HG02870 (cell line): ENCODE data around the gene CDYL2.

Experiments used
- ATAC-seq: cut with Tn5 transposase; IDR thresholded peaks from one replicate; pipeline ENCODE4 v1.9.1; 2021; ENCODE audit warnings: mild to moderate bottlenecking, moderate library complexity; ENCODE audit not compliant: unreplicated experiment

Gene CDYL2

DNA sequence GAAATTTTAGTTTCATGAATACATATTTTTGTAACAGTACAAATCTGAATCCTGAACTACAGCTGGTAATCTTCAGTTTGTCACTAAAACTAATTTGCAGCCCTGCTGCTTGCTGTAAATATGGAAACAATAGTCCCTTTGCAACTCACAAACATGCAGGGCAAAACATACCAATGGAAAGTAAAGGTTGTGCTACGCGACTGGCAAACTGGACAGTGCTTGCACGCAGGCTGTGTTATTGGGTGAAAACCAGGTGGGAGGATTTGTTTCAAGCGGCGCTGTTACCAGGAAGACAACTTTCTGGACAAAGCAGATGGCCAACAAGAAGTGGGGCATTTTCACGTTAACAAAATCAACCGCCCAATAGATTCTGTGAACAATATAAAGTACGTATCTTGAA, 93.5 kb downstream of the CDYL2 start:
- peak; percentile 76 for ATAC-seq

DNA sequence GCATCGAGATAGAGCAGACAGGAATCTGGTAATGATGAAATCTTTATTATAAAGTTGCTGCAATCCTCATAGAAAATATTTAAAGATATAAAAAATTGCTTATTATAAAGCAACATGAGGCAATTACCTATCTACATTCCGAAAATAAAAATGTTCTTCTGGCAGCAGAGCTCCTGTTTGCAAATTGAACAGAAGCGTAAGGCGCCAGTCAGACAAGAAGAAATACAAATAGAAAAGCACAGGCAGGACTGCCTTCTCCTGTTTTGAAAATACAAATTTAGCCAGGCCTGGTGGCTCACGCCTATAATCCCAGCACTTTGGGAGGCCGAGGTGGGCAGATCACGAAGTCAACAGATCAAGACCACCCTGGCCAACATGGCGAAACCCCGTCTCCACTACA, 95.6 kb downstream of the CDYL2 start:
- ATAC-seq = no peak

DNA sequence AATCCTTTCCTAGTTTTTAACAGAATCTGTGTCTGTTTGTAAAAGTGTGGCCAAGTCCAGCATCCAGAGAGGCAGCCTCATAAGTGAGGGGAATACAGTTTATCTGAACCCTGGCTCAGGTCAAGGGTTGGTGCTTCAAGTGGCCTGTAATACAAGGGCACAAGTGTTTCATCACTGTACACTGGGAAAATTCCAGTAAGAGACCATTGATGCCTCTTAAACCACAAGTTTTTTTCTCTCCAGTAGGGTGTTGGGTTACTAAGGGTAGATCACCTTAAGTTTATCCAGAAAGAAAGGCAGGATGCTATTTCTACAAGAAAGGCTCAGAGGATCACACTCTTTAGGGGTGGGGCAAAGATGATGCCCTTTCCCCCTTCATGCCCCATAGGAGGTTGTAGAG, 96.7 kb downstream of the CDYL2 start:
- no peak for ATAC-seq

DNA sequence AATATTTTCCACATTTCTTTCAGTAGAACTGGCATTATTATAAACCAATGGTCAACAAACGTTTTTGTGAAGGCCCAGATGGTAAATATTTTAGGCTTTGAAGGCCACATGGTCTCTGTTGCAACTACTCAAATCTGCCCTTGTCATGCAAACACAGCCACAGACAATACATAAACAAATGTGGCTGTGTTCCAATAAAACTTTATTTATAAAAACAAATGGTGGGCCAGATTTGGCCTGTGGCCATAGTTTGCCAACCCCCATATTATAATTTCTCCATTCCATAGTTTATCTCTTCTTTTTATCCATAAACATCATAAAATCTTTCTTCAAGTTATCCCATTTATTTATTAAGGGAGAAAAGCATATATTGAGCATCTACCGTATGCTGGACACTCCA, 98.8 kb downstream of the CDYL2 start:
- no peak for ATAC-seq

- ATAC-seq = no peak
Measured at GRCh38 chr16:80704751-80705505, 99.5 kb downstream of the CDYL2 start.

DNA sequence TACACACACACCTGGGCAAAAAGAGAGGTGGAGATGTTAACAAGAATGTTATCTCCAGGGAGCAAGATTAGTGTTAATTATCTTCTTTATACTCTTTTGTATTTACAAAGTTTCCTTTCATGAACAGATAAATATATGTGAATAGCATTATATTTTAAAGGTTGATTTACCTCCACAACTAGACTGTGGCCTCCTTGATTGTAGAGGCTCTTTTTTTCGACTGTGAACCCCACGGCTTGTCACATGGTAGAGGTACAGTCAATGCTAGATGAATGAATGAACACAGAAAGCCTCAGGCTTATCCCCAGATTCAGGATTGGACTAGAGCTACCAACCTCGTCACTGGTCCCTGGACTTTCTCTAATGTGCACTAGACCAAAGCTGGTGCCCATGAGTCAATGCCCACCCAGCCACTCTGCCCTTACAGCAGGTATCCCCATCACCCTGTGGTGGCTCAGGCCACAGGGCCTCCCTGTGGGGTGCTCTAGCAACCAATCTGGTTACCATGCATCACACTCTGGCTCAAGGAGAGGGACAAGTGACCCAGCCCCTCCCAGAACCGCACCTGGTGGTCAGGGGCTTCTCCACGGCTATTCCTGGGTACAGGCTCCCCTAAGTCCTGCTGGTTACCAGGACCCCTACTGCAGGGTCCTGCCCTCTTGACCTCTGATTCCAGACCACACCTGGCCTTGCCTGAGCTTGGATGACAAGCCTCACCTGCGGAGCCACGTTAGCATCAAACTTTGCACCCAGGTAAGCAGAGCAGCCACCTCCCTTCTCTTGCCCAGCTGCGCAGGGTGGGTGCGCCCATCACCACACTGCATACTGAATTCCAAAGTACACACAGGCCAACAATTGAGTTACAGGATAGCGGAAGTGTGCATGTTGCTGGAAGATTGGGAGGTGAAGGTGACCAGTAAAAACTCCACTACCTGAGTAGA, 101.0 kb downstream of the CDYL2 start:
- no peak for ATAC-seq

DNA sequence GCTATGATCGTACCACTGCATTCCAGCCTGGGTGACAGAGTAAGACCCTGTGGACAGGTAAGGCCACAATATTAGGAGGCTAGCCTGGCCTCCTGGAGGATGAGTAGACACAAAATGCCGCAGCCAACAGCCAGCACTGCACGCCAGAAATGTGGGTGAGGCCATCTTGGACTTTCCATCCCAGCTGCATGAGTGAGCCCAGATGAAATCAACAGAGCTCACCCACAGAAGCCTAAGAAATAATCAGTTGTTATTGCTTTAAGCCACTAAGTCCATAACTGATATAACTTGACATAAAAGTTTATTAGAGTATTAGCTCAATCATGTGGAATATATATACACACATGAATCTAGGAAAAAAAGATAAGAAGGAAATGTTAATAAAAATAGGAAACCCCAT, 101.7 kb downstream of the CDYL2 start:
- ATAC-seq = no peak

DNA sequence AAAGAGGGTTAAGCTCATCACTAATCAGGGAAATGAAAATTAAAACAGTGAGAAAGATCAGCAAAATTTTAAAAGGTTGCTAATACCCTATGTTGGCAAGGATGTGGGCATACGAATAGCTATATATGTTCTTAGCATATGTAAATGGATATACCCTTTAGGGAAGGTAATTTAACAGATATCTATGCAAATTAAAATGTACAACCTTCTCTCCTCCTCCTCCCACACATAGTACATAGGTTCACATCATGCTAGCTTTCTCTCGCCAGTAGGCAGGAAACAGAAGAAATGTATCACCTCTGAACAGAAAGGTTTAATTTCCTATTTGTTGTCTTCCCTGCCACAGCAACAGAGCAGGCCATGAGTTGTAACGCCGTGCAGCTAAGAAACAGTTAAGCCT, 103.8 kb downstream of the CDYL2 start:
- ATAC-seq = no peak

GRCh38 chr16:80695020-80695419, 109.4 kb downstream of the CDYL2 start:
- peak; percentile 42 for ATAC-seq

DNA sequence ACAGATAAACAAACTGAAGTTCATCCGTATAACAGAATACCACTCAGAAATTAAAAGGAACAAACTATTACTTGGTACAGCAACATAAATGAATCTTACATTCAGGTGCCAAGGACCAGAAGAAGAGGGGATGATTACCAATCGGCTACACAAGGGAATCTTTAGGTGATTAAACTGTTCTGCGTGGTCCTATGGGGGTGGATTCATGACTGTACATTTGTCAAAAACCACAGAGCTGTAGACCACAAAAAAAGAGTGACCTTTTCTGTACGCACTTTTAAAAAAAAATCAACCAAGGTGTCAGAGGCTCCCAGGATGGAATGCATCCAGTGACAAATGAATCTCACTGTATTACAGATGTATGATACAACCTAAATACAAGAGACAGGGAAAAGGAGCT, 110.8 kb downstream of the CDYL2 start:
- ATAC-seq = no peak

DNA sequence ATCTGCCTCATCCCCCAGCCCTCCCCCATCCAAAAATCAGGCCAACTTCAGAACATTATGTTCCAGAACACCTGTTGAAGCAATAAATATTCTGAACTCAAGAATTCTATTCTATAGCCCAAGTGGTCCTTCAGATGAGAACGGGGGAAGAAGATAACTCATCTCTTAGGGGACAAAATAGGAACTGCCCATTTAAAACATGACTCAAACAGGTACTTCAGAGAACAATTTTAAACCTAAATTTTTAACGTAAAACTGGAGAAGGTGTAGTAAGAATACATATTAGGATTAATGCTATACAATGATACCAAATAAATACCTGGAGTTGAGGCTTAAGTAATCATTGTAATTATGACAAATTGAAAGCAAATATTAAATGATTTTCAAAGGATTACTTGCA, 112.1 kb downstream of the CDYL2 start:
- no peak for ATAC-seq

DNA sequence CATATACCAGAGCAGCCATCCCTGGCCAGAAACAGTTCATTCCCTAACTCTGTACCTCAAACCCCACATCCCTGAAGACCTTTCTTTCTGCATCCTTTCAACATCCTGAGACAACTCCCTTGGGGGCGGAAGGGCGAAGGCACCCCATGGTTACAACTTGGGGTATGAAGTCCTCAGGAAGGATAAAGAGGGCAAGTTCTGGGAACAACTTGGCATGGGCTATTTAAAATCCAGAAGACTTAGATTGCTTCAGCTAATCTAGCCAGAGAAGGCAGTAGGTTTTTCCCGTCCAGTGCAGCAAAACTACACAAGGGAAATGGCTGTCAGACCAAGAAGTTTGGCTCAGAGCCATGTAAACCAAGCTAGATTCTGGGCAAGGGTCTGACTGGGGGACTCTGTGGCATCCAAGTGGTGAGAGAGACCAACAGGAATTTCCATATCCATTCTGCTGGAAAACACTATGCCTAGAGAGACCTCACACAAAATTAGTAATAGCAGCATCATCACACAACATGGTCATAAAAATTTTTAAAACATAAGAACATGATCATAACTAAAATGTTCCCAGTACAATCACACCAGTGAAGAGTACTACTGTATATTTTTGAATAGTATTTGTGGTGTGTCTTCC, 113.2 kb downstream of the CDYL2 start:
- ATAC-seq = no peak

GRCh38 chr16:80689487-80689886, 114.9 kb downstream of the CDYL2 start:
- no peak for ATAC-seq

DNA sequence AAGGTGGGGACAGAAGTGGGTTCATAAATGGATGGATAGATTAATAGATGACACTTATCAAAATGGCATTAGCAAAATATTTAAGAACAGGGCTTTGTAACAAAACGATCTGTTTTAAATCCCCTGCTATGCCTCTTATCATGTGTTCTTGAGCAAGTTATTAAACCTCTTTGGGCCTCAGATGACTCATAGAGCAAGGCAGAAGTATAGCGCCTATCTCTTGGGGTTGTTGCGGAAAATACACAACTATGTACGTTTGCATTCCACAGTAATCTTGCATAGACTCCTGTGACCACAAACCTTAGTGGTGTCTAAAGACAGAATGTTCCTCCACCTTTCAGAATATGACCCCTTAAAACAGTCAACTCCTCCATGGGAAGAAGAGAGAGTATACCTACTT, 116.8 kb downstream of the CDYL2 start:
- ATAC-seq = no peak

GRCh38 chr16:80684906-80685305, 119.5 kb downstream of the CDYL2 start:
- ATAC-seq = no peak

DNA sequence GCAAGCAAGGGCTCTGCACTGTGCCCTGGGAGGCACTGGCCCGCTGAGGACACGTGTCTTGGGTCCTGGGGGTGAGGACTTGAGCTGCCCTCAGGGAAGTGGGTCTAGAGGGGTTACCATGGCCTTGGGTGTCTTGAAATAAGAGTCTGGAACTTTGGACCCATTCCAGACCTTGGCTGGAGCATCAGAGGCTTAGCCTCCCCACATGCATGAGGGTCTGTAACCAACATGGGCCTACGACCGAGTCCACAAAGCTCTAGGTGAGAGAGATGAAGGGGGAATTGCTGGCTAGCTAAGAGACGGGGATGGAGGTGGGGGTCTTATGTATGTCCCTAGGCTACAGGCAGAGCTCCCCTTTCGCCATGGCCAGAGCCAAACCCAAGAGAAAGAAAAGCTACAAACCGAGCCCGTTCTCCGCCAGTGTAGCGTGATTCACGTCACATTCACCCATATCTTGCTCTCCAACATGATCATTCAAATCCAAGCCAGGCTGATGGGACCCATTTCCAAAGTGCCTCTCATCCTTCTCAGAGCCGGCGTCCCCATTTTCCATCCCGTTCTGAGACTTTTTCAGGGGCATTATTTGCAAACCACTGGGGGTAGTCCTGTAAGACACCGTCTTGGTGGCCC, 120.1 kb downstream of the CDYL2 start:
- ATAC-seq = no peak

DNA sequence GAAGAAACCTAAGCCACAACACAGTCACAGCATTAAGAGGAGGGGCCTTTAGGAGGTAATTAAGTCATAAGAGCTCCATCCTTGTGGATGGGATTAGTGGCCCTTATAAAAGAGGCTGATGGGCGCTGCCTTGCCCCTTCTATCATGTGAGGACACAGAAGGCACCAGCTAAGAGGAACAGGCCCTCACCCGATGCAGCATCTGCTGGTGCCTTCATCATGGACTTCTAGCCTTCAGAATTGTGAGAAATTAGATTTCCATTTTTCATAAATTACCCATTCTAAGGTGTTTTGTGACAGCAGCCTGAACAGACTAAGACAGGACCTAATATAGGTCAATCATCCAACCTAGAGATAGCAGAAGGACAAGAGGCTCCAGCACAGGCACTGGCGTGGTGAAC, 120.8 kb downstream of the CDYL2 start:
- no peak for ATAC-seq

- no peak for ATAC-seq
Measured at GRCh38 chr16:80682421-80683070, 121.9 kb downstream of the CDYL2 start.

GRCh38 chr16:80681436-80681835, 123.0 kb downstream of the CDYL2 start:
- ATAC-seq = no peak

GRCh38 chr16:80680839-80681238, 123.6 kb downstream of the CDYL2 start:
- ATAC-seq = peak; percentile 42

- ATAC-seq = no peak
Measured at GRCh38 chr16:80680046-80680445, 124.4 kb downstream of the CDYL2 start.
